A549 (cell line): ENCODE measurements around the gene RBBP9. TPM values are rescaled to one million over a fixed set of nuclear protein-coding genes. Genes with fewer than 3 reads are reported as not detected.

Experiments
- ATAC-seq, 2 experiments: fragments of 200-7000 bp in 1 of 2; fragments of >200 bp in 1 of 2; cut with Nextera tagmentation in 1 of 2; cut with Tn5 transposase in 1 of 2; 3 replicates each; pipeline versions ENCODE4 v1.8.0 to v1.9.1; 2018 to 2020; ENCODE audit warnings: mild to moderate bottlenecking in 1 of 2, moderate library complexity in 1 of 2
- CTCF ChIA-PET: fragments of 300-600 bp; sonication (Branson Sonifier 250); formaldehyde crosslinking; extraction: SDS; loops from one replicate; lab custom pipeline; 2021; ENCODE audit warnings: antibody characterized with exemption, inconsistent platforms; lab: Yijun Ruan, JAX
- POLR2A ChIA-PET: fragments of 350-600 bp; formaldehyde crosslinking; extraction: SDS; loops from one replicate; lab custom pipeline; 2021; ENCODE audit warnings: antibody characterized with exemption, inconsistent platforms; lab: Yijun Ruan, JAX
- DNase-seq, 2 experiments: peaks; one replicate each; pipeline versions ENCODE4 v3.0.0 to v3.0.0-alpha.2; 2011 to 2016; ENCODE audit warnings: low read depth in 1 of 2, low spot score in 1 of 2
- FAIRE-seq: peaks from 2 replicates; lab custom pipeline; 2011; peaks lifted over from hg19 to GRCh38; lab: Jason Lieb, UNC
- H3K27ac ChIP-seq, 2 experiments: fragments of >200 bp; sonication (Bioruptor Twin); formaldehyde crosslinking; 3 replicates each; pipeline ENCODE4 v1.5.1; 2016 to 2017
- H3K4me1 ChIP-seq: fragments of >200 bp; sonication (Bioruptor Twin); formaldehyde crosslinking; 3 replicates; pipeline ENCODE4 v1.6.1; 2016
- H3K4me2 ChIP-seq: fragments of >200 bp; sonication (Bioruptor Twin); formaldehyde crosslinking; 3 replicates; pipeline ENCODE4 v1.6.1; 2016
- H3K4me3 ChIP-seq: fragments of >200 bp; sonication (Bioruptor Twin); formaldehyde crosslinking; 3 replicates; pipeline ENCODE4 v1.5.1; 2016
- H3K9me3 ChIP-seq: fragments of >200 bp; sonication (Bioruptor Twin); formaldehyde crosslinking; 3 replicates; pipeline ENCODE4 v1.6.1; 2016
- BHLHE40 ChIP-seq: IDR thresholded peaks from 2 replicates; pipeline ENCODE4 v1.6.1; 2012; ENCODE audit warnings: low read depth, low read length, inconsistent platforms
- CHD4 ChIP-seq: fragments of 200-600 bp; sonication (generic); IDR thresholded peaks from 2 replicates; pipeline ENCODE4 v1.6.1; 2016; ENCODE audit warnings: antibody characterized with exemption, mild to moderate bottlenecking, borderline replicate concordance
- FOSB ChIP-seq: fragments of 250-450 bp; sonication (Bioruptor Pico); IDR thresholded peaks from 2 replicates; pipeline ENCODE4 v1.5.0; 2020; ENCODE audit warnings: mild to moderate bottlenecking, moderate library complexity
- FOSL2 ChIP-seq, 2 experiments: fragments of 450-650 bp in 1 of 2; fragments of >200 bp in 1 of 2; sonication (Bioruptor Twin) in 1 of 2; formaldehyde crosslinking; IDR thresholded peaks; 2 replicates each; pipeline versions ENCODE4 v1.5.0 to v1.6.1; 2016 to 2020; ENCODE audit warnings: mild to moderate bottlenecking in 1 of 2, moderate library complexity in 1 of 2
- GATA3 ChIP-seq: IDR thresholded peaks from 2 replicates; pipeline ENCODE4 v1.6.1; 2012; ENCODE audit warnings: borderline replicate concordance
- HMGXB4 ChIP-seq: fragments of 250-450 bp; sonication (Bioruptor Pico); IDR thresholded peaks from 2 replicates; pipeline ENCODE4 v1.5.0; 2021; ENCODE audit warnings: mild to moderate bottlenecking, moderate library complexity, borderline replicate concordance
- HOXA7 ChIP-seq: fragments of 250-450 bp; sonication (Bioruptor Pico); IDR thresholded peaks from 2 replicates; pipeline ENCODE4 v1.5.0; 2020; ENCODE audit warnings: mild to moderate bottlenecking, moderate library complexity
- HOXB13 ChIP-seq: fragments of 250-450 bp; sonication (Bioruptor Pico); IDR thresholded peaks from 2 replicates; pipeline ENCODE4 v1.5.0; 2020; ENCODE audit warnings: low read depth, mild to moderate bottlenecking, moderate library complexity
- HOXB5 ChIP-seq: fragments of 250-450 bp; sonication (Bioruptor Pico); IDR thresholded peaks from 2 replicates; pipeline ENCODE4 v1.5.0; 2020; ENCODE audit warnings: mild to moderate bottlenecking, moderate library complexity
- KDM5A ChIP-seq: fragments of 200-600 bp; sonication (generic); IDR thresholded peaks from 2 replicates; pipeline ENCODE4 v1.6.1; 2016; ENCODE audit warnings: antibody characterized with exemption, mild to moderate bottlenecking
- MAFK ChIP-seq: fragments of 450-650 bp; IDR thresholded peaks from 2 replicates; pipeline ENCODE4 v1.6.1; 2014; ENCODE audit not compliant: partially characterized antibody
- NPAS2 ChIP-seq: fragments of 250-450 bp; sonication (Bioruptor Pico); IDR thresholded peaks from 2 replicates; pipeline ENCODE4 v1.8.0; 2022; ENCODE audit warnings: mild to moderate bottlenecking, moderate library complexity, borderline replicate concordance
- NR3C1 ChIP-seq: fragments of >200 bp; sonication (Bioruptor Twin); formaldehyde crosslinking; IDR thresholded peaks from 3 replicates; pipeline ENCODE4 v1.6.1; 2017
- RCOR1 ChIP-seq: fragments of 150-350 bp; IDR thresholded peaks from 2 replicates; pipeline ENCODE4 v1.6.1; 2014; ENCODE audit warnings: antibody characterized with exemption, low read length, low read depth
- SREBF2 ChIP-seq: fragments of 450-650 bp; IDR thresholded peaks from 2 replicates; pipeline ENCODE4 v1.6.1; 2014; ENCODE audit warnings: mild to moderate bottlenecking, moderate library complexity
- ZSCAN20 ChIP-seq: fragments of 250-450 bp; sonication (Bioruptor Pico); IDR thresholded peaks from 2 replicates; pipeline ENCODE4 v1.8.0; 2022; ENCODE audit warnings: mild to moderate bottlenecking, moderate library complexity
- WGBS: methylation state at CpG from one replicate; pipeline ENCODE4 v1.1.6; 2017; ENCODE audit errors: missing lambda C conversion rate; 5-methylcytosine and 5-hydroxymethylcytosine counted together
- polyA plus RNA-seq, 4 experiments: library from polyadenylated mRNA; depleted of rRNA in 3 of 4; stranded (reverse); fragments of >200 nt; fragmentation: RNase III in 1 of 4; extraction: RNeasy Plus Mini Kit Qiagen cat#74134 plus additional on column Dnase treatment in 1 of 4; gene quantifications; 2 replicates in 3 of 4; 3 replicates in 1 of 4; pipeline ENCODE4 v1.2.3, GENCODE V29; 2011 to 2017
- TF ChIP-seq, protein P1 (sequence below): fragments of 250-450 bp; sonication (Bioruptor Pico); IDR thresholded peaks from 2 replicates; pipeline ENCODE4 v1.5.0; 2020; ENCODE audit warnings: low read depth, mild to moderate bottlenecking, moderate library complexity
- TF ChIP-seq, protein P2 (sequence below): IDR thresholded peaks from 2 replicates; pipeline ENCODE4 v1.6.1; 2012; ENCODE audit warnings: low read depth, borderline replicate concordance

The RBBP9 gene
- polyA plus RNA-seq, 2 of the 4 experiments (the other 2 are of a cell fraction): 20.7 to 41.1 TPM

GRCh38 chr20:18543932-18544331 is 46.9 kb upstream of the RBBP9 start:
- Histone ChIP-seq H3K9me3 (no peaks in the 10 kb centered on the region), H3K4me2 (no peak overlapping the region), H3K4me3 (no peak overlapping the region), H3K4me1 (peaks cover 18% of the 10 kb centered on the region), H3K27ac (no peak overlapping the region)
- TF ChIP-seq, protein P1, sequence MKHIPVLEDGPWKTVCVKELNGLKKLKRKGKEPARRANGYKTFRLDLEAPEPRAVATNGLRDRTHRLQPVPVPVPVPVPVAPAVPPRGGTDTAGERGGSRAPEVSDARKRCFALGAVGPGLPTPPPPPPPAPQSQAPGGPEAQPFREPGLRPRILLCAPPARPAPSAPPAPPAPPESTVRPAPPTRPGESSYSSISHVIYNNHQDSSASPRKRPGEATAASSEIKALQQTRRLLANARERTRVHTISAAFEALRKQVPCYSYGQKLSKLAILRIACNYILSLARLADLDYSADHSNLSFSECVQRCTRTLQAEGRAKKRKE: no peak
- ChIA-PET CTCF (no interaction called here), POLR2A (no interaction called here)
- DNase-seq (no peak), ATAC-seq (no peak), FAIRE-seq (no peak)
- WGBS: 95% methylated on average over 7 of the region's 7 CpGs

GRCh38 chr20:18543216-18543615 is 46.2 kb upstream of the RBBP9 start:
- H3K4me2 ChIP-seq: no peak overlapping the region
- DNase-seq (no peak), ATAC-seq (no peak)
- 86% methylated on average over 4 of the region's 4 CpGs for WGBS
- TF ChIP-seq NR3C1: no peak
- no peak for TF ChIP-seq MAFK
- TF ChIP-seq ZSCAN20 (CRISPR knock-in tag): no peak
- TF ChIP-seq, protein P1: no peak
- no peak for TF ChIP-seq RCOR1
- TF ChIP-seq HOXB13: no peak
- TF ChIP-seq, all 56 proteins: peak for 0
- Histone ChIP-seq H3K27ac (no peak overlapping the region), H3K9me3 (no peaks in the 10 kb centered on the region), H3K4me1 (peaks cover 18% of the 10 kb centered on the region), H3K4me3 (no peak overlapping the region)
- POLR2A ChIA-PET: no interaction called here
- CTCF ChIA-PET: no interaction called here
- no peak for FAIRE-seq

- POLR2A ChIA-PET: interaction anchor here (1.6 kb wide), 1 partner anchor 34 kb away, joined by 5 read pairs; the partner anchor contains the start of gene SEC23B
- 21% methylated on average over 5 of the region's 5 CpGs for WGBS
- CTCF ChIA-PET: interaction anchor here (1.0 to 1.4 kb wide), 2 partner anchors 13 to 15 kb away, joined by 4 to 6 read pairs; no protein-coding TSS in a partner anchor
- ATAC-seq: peak; percentile 33 to 49; a peak in 2 of 6 replicates
- Histone ChIP-seq H3K4me3 (no peak overlapping the region), H3K9me3 (no peaks in the 10 kb centered on the region)
- no peak for TF ChIP-seq CHD4
- TF ChIP-seq HOXA7 (CRISPR knock-in tag): no peak
- no peak for TF ChIP-seq SREBF2
- peak; percentile 10; the same call in 1 of the 2 replicates for TF ChIP-seq GATA3
- 0 out of 2 replicates have a peak, but pooled peaks have one; percentile 26 for TF ChIP-seq FOSL2 (IDR thresholded peaks at IDR 0.05)
- peak; percentile 66 for TF ChIP-seq FOSL2 (CRISPR knock-in tag; IDR thresholded peaks at IDR 0.05)
- TF ChIP-seq, all 56 proteins: peak for 2
- DNase-seq (peak in 1 of 2 experiments; percentile 19), FAIRE-seq (peak; percentile 81)
- H3K4me1 ChIP-seq: peaks cover 18% of the 10 kb centered on the region
- H3K27ac ChIP-seq: 0 out of 6 replicates have a peak overlapping the region, but pooled peaks of 1 of the 2 experiments have one; percentile 3
- H3K4me2 ChIP-seq: peak overlapping the region; percentile 21; the same call in 2 of the 3 replicates
Measured at GRCh38 chr20:18541741-18542140, 44.7 kb upstream of the RBBP9 start.

DNA sequence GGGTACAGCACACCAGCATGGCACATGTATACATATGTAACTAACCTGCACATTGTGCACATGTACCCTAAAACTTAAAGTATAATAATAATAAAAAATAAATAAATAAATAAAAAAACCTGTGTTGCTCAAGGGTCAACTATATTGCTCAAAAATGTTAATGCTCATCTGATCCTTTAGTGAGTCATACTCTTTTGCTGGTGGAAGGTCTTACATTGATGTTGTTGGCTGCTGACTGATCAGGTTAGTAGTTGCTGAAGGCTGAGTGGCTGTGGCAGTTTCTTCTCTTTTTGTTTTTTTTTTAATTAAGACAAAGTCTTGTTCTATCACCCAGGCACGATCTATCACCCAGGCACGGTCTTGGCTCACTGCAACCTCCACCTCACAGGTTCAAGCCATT is 40.6 kb upstream of the RBBP9 start:
- CTCF ChIA-PET: interaction anchor here (0.6 kb wide), 1 partner anchor 124 kb away, joined by 3 read pairs; no protein-coding TSS in a partner anchor
- no peak overlapping the region for H3K27ac ChIP-seq
- POLR2A ChIA-PET: no interaction called here
- H3K4me1 ChIP-seq: peaks cover 18% of the 10 kb centered on the region
- no peak for FAIRE-seq
- DNase-seq: no peak
- no peak overlapping the region for H3K4me2 ChIP-seq
- 82% methylated on average over 2 of the region's 2 CpGs for WGBS
- no peaks in the 10 kb centered on the region for H3K9me3 ChIP-seq
- H3K4me3 ChIP-seq: no peak overlapping the region
- 0 out of 6 replicates have a peak, but pooled peaks of 1 of the 2 experiments have one; percentile 39 for ATAC-seq
- TF ChIP-seq NR3C1: no peak
- no peak for TF ChIP-seq MAFK
- TF ChIP-seq, protein P2, sequence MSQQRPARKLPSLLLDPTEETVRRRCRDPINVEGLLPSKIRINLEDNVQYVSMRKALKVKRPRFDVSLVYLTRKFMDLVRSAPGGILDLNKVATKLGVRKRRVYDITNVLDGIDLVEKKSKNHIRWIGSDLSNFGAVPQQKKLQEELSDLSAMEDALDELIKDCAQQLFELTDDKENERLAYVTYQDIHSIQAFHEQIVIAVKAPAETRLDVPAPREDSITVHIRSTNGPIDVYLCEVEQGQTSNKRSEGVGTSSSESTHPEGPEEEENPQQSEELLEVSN: no peak
- no peak for TF ChIP-seq KDM5A
- TF ChIP-seq, protein P1: no peak
- TF ChIP-seq CHD4: no peak
- no peak for TF ChIP-seq RCOR1
- TF ChIP-seq BHLHE40: no peak
- TF ChIP-seq FOSB (CRISPR knock-in tag): no peak
- TF ChIP-seq HMGXB4 (CRISPR knock-in tag): no peak
- TF ChIP-seq HOXB5 (CRISPR knock-in tag): no peak
- TF ChIP-seq ZSCAN20 (CRISPR knock-in tag): no peak
- no peak for TF ChIP-seq NPAS2 (CRISPR knock-in tag)
